Measurements from ENCODE around the gene PSAPL1.

DNA sequence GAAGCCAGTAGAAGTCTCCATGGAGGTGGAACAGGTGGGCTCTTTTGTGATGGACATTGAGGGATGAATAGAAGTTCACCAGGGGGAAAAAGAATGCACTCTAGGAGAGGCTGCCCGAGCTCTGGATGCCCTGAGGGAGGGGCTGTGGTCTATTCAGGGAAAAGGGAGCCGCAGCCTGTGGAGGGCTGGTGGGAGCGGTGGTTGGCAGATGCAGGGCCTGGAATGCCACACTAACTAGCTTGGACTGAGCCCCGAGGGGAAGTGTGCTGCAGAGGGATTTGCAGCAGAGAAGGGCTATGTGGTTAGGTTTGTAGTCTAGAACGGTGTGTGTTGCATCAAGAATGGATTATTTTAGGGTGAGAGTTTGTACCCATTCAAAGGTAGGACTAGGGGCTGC lies 29.5 kb upstream of the PSAPL1 start:
- TF ChIP-seq CTCF (IDR thresholded peaks at IDR 0.05) (no peak), EP300 (IDR thresholded peaks at IDR 0.05) (no peak), POLR2A (IDR thresholded peaks at IDR 0.05) (no peak)
